ENCODE results near the gene DNAAF8. TPM values are rescaled to one million over a fixed set of nuclear protein-coding genes. Genes with fewer than 3 reads are reported as not detected.
"Not testable (repeated sequence)": the region's sequence is repeated elsewhere in the genome, so short reads cannot be mapped to it uniquely, and the experiment has no call there.

The DNAAF8 gene
- total RNA-seq, 1 donor from 2014 or later = 1.5 TPM

DNA sequence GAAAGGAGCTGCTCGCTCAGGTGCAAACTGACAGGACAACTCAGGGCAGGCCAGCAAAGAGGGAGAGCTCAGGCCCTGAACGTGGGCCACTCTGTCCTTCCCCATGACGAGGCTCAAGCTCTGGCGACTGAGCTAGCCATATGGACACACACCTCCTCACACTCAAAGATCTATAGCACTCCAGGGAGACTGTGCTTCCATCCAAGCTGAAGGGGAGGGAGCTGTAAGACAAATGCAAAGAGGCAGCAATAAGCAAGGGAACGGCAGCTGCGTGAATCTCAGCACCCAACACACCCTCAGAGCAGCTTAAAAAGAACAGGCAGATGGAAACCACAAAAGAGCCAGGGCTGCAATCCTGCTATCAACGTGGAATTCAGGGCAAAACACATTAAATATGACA lies 27.5 kb upstream of the DNAAF8 start:
- intact Hi-C loops (cut with DNase I) = no loop called here
- DNase-seq (ENCODE audit: missing footprints) (no peak), ATAC-seq (no peak)

DNA sequence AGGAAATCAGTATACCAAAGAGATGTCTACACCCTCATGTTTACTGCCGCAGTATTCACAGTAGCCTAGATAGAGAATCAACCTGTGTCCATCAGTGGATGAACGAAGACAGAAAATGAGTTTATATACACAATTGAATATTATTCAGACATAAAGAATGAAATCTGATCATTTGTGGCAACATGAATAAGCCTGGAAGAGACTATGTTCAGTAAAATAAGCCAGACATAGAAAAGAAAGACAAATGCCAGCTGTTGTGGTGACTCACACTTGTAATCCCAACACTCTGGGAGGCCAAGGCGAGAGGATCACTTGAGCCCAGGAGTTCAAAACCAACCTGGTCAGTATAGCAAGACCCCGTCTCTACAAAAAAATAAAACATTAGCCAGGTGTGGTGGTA lies 24.9 kb upstream of the DNAAF8 start:
- DNase-seq (ENCODE audit: missing footprints) = no peak
- intact Hi-C loops (cut with DNase I) = no loop called here
- ATAC-seq = no peak

DNA sequence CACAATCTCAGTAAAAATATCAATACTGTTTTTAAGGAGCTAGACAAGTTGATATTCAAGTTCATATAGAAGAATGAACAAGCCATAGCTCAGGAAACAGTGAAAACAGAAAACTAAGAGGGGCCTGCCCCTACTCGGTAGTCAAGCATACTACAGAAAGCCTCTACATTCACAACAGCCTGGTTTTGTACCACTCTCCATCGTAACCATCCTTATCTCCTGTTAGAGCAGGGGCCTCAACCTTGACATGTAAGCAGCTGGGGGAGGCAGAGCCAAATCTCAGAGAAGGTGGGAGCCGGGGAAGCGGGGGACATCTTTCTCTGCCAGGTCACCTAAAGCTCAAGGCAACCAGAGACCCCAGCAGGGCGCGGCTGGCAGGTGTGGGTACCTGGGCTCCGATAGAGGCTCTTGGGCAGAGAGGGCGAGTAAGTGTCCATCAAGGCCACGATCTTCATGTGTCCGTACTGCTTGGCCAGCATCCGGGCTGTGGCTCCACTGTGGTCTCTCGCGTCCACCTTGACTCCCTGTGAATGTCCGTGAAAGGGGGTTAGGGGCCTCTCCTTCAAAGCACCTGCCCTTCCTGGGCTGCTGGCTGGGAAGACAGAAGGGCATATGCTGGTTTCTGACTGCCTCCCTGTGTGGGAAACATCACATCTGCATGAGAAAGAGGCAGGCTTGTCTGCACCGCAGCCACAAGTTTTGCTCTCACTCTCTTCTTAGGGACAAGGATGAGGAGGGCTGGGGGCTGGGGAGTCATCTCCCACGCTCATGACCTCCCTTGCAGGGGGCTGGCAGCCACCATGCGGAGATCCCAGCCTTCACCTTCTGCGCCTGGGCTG lies 20.5 kb upstream of the DNAAF8 start:
- DNase-seq (ENCODE audit: missing footprints) = no peak
- no peak for ATAC-seq
- intact Hi-C loops (cut with DNase I) = no loop called here

DNA sequence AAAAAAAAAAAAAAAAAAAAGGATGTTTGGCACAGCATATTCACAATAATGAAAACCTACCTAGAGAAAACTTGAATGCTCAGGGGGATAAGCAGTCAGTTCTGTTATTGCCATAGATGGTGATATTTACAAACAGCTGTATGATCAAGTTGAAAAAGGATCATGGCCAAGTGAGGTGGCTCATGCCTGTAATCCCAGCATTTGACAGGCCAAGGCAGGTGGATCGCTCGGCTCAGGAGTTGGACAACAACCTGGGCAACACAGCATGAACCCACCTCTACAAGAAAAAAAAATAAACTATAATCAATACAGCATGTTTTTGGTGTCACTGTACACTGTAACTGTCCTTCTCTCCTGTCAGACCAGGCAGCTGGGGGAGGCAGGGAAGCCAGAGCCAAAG lies 19.3 kb upstream of the DNAAF8 start:
- intact Hi-C loops (cut with DNase I) = no loop called here
- ATAC-seq (no peak), DNase-seq (ENCODE audit: missing footprints) (no peak)

DNA sequence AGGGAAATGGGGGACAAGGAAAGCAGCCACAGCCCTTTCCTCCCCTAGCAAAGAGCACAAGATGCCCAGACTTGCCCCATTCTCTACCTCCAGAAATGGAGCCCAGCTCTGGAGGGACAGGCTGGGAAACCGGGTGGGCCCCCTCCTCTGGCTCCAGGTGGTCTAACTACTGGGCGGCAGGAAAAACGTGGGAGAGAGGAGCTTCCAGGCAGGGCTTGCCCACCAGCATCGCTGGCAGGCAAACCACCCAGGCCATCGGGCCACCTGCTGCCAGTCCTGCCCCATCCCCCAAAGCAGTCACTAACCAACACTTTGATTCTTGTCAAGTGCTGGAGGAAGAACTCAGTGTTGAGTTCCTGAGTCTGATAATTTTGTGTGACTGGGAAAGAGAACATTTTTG lies 15.9 kb upstream of the DNAAF8 start:
- intact Hi-C loops (cut with DNase I) = no loop called here
- DNase-seq (ENCODE audit: missing footprints) (no peak), ATAC-seq (no peak)

DNA sequence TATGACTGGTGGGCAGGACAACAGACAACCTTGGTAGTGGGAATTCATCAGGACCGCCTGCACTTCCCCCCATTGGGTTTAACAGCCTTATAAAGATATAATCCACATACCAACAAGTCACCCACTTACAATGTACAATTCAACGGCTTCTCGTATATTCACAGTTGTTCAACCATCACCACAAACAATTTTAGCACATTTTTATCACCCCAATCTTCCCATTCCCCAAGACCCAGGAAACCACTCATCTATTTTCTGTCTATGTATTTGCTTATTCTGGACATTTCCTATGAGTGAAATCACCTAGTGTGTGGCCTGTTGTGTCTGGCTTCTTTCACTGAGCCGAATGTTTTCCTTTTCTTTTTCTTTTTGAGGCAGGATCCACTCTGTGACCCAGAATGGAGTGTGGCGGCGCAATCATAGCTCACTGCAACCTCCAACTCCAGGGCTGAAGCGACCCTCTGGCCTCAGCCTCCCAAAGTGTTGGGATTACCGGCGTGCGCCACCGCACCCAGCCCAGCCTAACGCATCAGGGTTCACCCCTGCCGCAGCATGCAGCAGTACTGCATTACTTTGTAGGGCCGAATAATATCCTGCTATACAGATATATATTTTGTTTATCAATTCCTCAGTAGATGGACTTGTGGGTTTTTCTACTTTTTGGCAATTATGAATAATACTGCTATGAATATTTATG lies 11.1 kb upstream of the DNAAF8 start:
- intact Hi-C loops (cut with DNase I) = no loop called here
- DNase-seq (ENCODE audit: missing footprints) (no peak), ATAC-seq (no peak)

DNA sequence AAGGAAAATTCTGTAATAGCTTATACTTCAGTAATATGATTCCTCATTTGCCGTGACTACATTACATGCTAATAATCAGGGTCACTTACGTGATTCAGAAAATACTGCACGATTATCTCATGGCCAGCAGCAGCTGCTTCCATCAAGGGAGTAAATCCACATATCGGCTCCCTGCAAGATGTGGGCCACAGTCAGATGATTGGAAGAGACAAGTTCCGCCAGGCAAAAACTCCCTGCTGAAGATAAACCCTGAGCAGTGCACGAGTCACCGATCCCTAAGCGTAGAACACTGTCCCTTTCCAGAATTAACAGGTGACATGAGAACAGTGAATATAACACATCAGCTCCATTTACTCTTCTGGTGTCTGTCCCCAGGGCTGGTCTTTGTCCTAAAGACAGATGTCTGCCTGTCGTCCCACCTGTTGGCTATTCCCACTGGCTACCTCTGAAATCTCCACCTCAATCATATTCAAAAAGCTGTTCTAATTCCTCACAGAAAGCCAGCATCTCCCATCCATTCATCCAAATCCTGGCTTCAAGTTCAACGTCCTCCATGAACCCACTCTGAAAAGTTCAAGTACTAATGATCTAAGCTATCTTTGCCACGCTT lies 9.6 kb upstream of the DNAAF8 start:
- intact Hi-C loops (cut with DNase I) = no loop called here
- DNase-seq (ENCODE audit: missing footprints) = no peak
- no peak for ATAC-seq

DNA sequence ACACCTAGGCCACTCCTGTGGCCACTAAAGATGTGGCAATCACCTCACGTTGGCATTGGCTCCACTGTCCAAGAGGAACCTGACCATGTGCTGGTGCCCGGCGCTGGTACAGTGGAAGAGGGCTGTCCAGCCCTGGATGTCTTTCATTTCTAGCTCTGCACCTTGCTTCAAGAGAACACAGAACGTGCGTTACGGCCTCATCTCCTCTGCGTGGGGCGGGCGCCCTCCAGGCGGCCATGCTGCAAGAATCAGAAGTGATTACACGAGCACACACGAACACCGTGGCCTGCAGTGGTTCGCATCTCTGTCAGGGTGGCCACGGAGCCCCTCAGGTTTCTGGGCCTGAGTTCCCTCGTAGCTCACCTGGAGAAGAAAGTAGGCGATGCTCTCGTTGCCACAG lies 7.7 kb upstream of the DNAAF8 start:
- DNase-seq (ENCODE audit: missing footprints) = no peak
- no peak for ATAC-seq
- intact Hi-C loops (cut with DNase I) = no loop called here

DNA sequence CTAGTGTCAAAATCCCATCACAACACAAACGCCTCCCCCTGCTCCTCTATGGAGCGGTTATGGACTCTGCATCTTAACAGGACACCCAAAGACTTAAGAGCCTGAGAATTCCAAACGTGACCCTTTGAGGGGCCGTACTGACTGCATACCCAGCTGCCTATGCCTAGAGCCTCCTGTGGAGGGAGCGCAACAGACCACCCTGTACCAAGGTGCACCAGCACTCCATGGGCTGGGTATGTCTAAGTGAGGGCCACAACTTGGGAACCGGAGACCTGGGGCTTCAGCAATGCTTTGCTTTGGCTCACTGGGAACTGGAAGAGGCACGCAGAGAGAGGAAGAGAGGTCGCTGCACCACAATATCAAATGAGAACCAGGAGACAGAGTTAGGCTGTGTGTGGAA lies 5.7 kb upstream of the DNAAF8 start:
- intact Hi-C loops (cut with DNase I) = no loop called here
- DNase-seq (ENCODE audit: missing footprints) = no peak
- no peak for ATAC-seq

DNA sequence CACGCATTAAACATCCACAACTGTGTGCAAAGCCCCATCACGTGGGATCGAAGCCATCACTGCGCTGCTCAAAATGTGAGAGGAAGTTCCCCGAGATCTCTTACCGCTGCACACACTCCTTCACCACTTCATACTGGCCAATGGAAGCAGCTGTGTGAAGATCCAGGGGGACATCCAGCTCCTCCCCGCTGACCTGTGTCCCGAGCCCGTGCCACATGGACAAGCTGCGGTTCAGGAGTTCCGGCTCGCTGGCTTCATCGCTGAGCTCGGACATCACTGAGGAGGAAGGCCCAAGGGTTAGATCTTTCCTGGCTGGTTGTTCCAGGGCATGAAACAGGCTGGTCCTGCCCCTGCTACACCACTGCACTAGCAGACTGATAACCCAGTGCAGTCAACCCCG lies 4.5 kb upstream of the DNAAF8 start:
- DNase-seq (ENCODE audit: missing footprints) = no peak
- intact Hi-C loops (cut with DNase I) = loop anchor here (5.0 to 10.0 kb wide), 3 partner anchors 72 to 227 kb away; partner anchors contain the start of genes ROGDI and SEC14L5
- ATAC-seq = no peak

DNA sequence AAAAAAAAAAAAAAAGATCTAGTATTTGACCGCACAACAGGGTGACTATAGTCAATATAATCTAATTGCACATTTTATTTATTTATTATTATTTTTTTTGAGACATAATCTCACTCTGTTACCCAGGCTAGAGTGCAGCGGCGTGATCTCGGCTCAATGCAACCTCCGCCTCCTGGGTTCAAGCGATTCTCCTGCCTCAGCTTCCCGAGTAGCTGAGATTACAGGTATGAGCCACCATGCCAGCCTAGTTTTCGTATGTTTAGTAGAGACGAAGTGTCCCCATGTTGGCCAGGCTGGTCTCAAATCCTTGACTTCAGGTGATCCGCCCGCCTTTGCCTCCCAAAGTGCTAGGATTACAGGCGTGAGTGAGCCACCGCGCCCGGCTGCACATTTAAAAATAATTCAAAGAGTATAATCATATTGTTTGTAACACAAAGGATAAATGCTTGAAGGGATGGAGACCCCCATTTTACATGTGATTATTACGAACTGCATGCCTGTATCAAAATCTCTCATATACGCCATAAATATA lies 1.1 kb upstream of the DNAAF8 start:
- DNase-seq (ENCODE audit: missing footprints) = no peak
- intact Hi-C loops (cut with DNase I) = loop anchor here (5.0 to 10.0 kb wide), 3 partner anchors 69 to 224 kb away; partner anchors contain the start of genes ROGDI and SEC14L5

DNA sequence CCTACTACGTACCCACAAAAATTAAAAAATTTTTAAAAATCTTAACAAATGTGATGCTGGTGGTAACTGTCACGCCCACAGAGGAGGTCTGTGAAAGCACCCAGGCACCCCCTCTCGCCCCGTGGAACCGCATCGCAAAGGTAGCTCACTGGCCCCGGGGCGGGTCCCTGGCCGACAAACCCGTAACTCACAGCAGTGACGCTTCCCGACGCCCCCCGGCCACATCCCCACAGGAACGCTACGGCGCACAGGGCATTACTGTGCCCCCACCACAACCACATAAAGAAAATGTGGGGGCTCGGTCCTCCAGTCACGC lies 632 bp upstream of the DNAAF8 start:
- intact Hi-C loops (cut with DNase I) = loop anchor here (5.0 to 10.0 kb wide), 3 partner anchors 69 to 224 kb away; partner anchors contain the start of genes ROGDI and SEC14L5
- no peak for ATAC-seq

More for the DNA sequence above, 1.1 kb upstream of the DNAAF8 start:
- no peak for ATAC-seq

DNA sequence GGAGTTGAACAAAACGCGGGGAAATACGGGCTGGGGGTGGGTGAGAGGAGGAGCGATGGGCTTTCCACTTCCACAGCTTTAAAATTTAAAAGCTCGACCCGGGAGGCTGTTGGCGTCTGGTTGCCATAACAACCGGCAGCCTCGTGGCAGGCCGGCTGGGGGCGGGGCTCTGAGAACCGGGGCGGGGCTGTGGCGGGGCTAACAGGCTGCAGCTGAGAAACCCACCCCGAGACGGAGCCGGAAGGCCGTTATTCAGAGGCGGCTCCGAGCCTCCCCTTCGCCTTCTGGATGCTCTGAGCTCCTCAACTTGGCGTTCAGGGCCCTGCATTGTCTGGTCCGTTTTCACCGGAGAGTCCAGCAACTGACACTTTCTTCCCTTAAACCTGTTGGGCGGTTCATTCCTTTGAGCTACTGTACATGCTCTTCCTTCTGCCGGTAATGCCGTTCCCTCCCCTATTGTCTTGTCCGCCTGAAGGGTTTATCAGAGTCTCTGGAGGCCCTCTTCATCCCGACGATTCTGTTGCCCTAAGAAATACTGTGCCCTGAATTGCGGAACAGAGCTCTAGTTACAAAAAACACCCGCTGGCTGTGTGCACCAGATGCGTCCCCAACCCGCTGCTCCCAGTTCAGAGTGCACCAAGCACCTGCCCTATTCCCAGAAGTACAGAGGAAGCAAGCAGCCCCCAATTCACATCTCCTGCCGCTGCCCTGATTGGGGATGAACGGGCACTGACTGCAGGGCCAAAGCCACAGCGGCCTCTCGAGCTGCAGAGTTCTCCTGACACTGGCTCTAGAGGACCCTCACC lies 596 bp downstream of the DNAAF8 start:
- ATAC-seq (peak; percentile 82), DNase-seq (ENCODE audit: missing footprints) (peak; percentile 95)
- intact Hi-C loops (cut with DNase I) = loop anchor here (5.0 to 10.0 kb wide), 3 partner anchors 67 to 222 kb away; partner anchors contain the start of genes ROGDI and SEC14L5

More for the DNA sequence above, 632 bp upstream of the DNAAF8 start:
- no peak for DNase-seq (ENCODE audit: missing footprints)

DNA sequence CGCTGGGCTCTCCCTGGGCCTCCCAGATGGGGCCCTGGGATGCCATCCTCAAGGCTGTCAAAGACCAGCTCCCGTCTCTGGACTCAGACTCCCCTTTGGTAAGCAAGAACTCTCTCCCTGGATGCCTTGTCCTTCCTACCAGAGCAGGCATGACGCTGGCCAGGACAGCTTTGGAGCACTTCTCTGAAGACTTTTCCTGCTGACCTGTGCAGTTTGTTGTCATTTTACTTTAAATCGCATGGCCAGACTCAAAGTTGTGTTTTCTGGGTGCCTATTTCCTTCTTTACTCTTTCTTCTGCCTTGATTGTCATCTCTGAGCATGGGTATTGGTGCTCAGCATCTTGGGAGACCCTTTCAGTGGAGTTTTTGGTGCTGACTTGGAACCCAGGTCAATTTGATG lies 2.2 kb downstream of the DNAAF8 start:
- DNase-seq (ENCODE audit: missing footprints) (no peak), ATAC-seq (no peak)
- intact Hi-C loops (cut with DNase I) = loop anchor here (10.0 kb wide), 1 partner anchor 118 kb away; no protein-coding TSS in a partner anchor

DNA sequence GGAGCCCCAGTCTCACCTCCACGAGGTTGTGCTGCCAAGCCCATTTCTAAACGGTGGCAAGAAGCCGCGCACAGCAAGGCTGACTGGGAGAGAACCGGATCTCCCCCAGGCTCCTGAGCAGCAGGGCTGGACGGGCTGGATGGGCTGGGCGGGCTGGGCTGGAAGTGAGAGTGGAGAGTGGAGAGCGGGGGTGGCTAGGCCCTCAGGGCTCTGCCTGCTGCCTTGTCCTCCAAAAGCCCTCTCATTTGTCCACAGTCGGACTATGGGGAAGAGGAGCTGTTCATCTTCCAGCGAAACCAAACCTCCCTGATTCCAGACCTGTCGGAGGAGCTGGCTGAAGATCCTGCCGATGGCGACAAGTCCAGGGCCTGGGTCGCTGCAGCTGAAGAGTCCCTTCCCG lies 3.2 kb downstream of the DNAAF8 start:
- DNase-seq (ENCODE audit: missing footprints) (no peak), ATAC-seq (no peak)
- intact Hi-C loops (cut with DNase I) = loop anchor here (10.0 kb wide), 1 partner anchor 117 kb away; no protein-coding TSS in a partner anchor

DNA sequence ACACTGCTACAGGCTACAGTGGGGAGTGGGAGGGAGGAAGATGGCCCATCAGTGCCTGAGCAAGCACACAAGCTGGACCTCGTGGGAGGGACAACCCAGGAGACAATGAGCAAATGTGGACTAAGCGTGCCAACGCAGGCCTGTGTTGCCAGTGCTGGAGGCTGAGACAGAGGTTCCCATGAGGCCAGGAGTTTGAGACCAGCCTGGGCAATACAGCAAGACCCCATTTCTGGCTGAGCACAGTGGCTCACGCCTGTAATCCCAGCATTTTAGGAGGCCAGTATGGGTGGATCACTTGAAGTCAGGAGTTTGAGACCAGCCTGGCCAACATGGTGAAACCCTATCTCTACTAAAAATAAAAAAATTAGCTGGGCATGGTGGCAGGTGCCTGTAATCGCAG lies 4.0 kb downstream of the DNAAF8 start:
- intact Hi-C loops (cut with DNase I) = loop anchor here (10.0 kb wide), 1 partner anchor 116 kb away; no protein-coding TSS in a partner anchor
- DNase-seq (ENCODE audit: missing footprints); ATAC-seq: not testable (repeated sequence)

DNA sequence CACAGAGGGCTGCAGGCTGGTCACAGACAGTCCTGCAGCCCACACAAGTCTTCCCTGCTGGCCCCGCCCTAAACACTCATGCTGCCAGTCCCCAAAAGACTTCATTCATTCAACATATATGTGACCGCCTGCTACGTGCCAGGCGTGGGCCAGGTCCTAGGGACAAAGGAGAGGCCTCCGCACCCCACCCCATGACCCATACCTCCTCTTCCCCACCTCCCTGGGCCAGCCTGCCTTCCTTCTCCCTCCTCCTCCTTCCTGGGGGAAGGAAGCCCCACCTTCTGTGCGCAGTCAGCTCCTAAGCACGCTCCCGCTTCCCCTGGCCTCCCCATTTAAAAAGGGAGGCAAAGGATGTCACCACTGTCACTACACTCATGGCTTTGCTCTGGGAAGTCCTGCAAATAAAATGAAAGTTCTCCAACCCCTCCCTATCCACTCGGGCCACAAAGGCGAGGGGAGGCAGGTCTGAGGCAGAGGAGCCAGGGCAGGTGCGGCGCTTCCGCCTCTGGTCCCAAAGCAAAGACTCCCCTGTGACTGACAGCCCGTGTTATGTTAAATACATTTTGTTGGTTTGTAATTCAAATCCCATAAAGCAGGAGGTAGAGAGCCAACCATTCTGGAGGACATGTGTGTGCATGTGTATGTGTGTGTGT lies 9.0 kb downstream of the DNAAF8 start:
- ATAC-seq (no peak), DNase-seq (ENCODE audit: missing footprints) (no peak)
- intact Hi-C loops (cut with DNase I) = no loop called here
